BJ (cell line): ENCODE results near the gene HCAR3. TPM values are rescaled to one million over a fixed set of nuclear protein-coding genes. Genes with fewer than 3 reads are reported as not detected.
"Not testable (repeated sequence)": the region's sequence is repeated elsewhere in the genome, so short reads cannot be mapped to it uniquely, and the experiment has no call there.

Source experiments
- CTCF ChIA-PET: fragments of 350-600 bp; formaldehyde crosslinking; extraction: SDS; loops from one replicate; lab custom pipeline; 2021; ENCODE audit warnings: antibody characterized with exemption, inconsistent platforms; lab: Yijun Ruan, JAX
- POLR2A ChIA-PET: fragments of 300-600 bp; sonication (Branson Sonifier 250); formaldehyde crosslinking; extraction: SDS; loops from one replicate; lab custom pipeline; 2021; ENCODE audit warnings: antibody characterized with exemption; lab: Charles Lee
- DNase-seq: peaks from one replicate; pipeline ENCODE4 v3.0.0-alpha.2; 2011; ENCODE audit warnings: low read depth
- H3K27me3 ChIP-seq: 2 replicates; pipeline ENCODE4 v1.6.0; 2011; ENCODE audit warnings: low read length; ENCODE audit not compliant: control insufficient read depth, insufficient read depth
- H3K36me3 ChIP-seq: 2 replicates; pipeline ENCODE4 v1.5.1; 2011; ENCODE audit warnings: low read length; ENCODE audit not compliant: control insufficient read depth, insufficient read depth
- H3K4me3 ChIP-seq: 2 replicates; pipeline ENCODE4 v1.5.1; 2011; ENCODE audit warnings: low read depth, mild to moderate bottlenecking, control low read depth, low read length
- polyA plus RNA-seq: library from polyadenylated mRNA; depleted of rRNA; stranded (reverse); fragments of >200 nt; gene quantifications from 2 replicates; pipeline ENCODE4 v1.2.3, GENCODE V29; 2011
- TF ChIP-seq, protein P1 (sequence below): IDR thresholded peaks from 2 replicates; pipeline ENCODE4 v1.5.1; 2011; ENCODE audit warnings: low read depth, mild to moderate bottlenecking, control low read depth, inconsistent platforms, low read length, moderate library complexity; ENCODE audit not compliant: insufficient read depth

The HCAR3 gene
- polyA plus RNA-seq, 1 experiment = not detected

DNA sequence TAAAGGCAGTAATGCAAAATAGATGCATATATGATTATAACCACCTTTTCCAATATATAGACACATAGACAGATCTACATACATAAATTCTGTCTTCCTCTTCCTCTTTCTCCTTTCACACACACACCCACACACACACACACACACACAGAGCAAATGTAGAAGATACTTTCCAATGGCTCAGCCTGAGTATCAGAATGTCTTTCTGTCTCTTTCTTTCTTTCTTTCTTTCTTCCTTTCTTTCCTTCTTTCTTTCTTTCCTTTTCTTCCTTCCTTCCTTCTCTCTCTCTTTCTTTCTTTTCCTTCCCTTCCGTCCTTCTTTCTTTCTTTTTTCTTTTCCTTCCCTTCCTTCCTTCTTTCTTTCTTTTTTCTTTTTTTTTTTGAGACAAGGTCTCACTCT, 5.3 kb downstream of the HCAR3 start:
- H3K4me3 ChIP-seq, H3K36me3 ChIP-seq, DNase-seq, H3K27me3 ChIP-seq, CTCF ChIA-PET, POLR2A ChIA-PET: not testable (repeated sequence)

DNA sequence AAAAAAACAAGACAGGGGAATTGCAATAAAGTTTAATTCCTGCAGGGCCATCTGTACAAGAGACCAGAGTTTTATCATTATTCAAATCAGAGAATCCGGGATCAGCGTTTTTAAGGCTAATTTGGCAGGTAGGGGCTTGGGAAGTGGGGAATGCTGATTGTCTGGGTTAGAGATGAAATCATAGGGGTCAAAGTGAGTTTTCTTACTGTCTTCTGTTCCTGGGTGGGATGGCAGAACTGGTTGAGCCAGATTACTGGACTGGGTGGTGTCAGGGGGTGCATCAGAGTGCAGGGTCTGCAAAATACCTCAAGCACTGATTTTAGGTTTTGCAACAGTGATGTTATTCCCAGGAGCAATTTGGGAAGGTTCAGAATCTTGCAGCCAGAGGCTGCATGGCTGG, 6.3 kb downstream of the HCAR3 start:
- POLR2A ChIA-PET, CTCF ChIA-PET: not testable (repeated sequence)

DNA sequence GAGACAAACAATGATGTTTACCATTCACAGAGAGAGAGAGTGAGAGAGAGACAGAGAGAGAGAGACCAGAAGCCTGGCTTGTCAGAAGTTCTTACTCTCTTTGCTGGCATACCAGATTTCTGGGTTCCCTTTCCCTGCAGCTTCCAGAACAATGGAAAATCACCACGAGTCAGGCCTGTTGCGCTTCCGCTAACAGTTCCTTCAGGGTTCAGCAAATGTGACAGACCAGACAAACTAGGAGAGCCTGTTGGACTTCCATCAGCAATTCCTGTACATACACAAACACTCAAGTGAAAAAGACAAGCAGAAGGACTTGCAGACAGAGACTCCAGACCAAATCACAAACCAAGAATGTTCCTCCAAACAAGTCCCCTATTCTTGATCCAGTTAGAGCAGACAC, 7.3 kb downstream of the HCAR3 start:
- H3K36me3 ChIP-seq, DNase-seq, H3K27me3 ChIP-seq, H3K4me3 ChIP-seq, CTCF ChIA-PET, POLR2A ChIA-PET: not testable (repeated sequence)

More for the DNA sequence above, 6.3 kb downstream of the HCAR3 start:
- H3K4me3 ChIP-seq, H3K27me3 ChIP-seq, H3K36me3 ChIP-seq, DNase-seq: not testable (repeated sequence)

DNA sequence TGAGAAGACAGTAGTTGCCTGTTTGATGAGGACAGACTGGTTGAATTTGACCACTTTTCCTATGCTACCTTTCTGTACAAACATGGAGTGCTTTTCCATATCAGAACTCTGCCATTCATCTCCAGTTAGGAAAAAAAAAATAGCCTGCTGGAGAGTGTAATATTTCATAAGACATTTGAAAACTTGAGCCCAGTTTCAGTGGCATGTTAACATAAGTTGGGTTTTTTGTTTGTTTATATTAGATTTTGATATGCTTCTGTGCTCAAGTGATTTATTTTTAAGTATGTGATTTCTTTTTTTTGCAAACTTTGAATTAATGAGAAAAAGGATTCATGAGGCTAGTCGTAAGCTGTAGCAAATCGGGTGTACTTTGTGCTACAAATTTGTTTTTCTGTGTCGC, 12.8 kb downstream of the HCAR3 start:
- DNase-seq, POLR2A ChIA-PET: not testable (repeated sequence)

DNA sequence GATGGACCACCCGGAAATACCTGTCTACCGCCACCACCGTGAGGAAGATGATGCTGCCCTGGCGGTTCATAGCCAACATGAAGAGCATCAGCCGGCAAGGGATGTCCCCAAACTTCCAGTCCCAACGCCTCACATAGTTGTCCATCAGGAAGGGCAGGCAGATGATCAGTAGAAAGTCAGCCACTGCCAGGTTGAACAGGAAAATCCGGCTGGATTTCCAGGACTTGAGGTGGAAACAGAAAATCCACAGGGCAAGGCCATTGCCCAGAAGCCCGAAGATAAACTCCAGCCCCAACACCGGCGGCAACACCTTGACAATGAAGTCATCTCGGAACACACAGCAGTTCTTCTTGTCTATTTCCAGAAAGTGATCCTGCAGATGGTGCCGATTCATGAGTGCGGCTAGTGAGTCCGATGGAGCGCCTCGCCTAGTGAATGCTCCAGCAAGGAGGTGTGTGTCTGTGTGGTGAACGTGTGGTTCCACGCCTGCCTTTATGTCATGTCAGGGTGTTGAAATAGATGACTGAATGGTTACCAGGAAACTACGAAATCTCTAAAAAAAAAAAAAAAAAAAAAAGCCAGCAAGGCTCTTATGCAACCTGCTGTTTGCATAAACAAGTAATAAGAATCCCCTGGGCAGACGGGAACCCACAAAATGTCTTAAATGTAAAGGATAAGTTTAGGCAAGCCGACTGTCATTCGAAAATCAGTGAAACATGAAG, 13.6 kb downstream of the HCAR3 start, which contains the start of gene HCAR2:
HCAR2 (minus strand) TSS at position 468 of the 722 bp plus-strand sequence; CDS start at position 394, 74 bp downstream.
- CTCF ChIA-PET = not testable (repeated sequence)

More for the DNA sequence above, 12.8 kb downstream of the HCAR3 start:
- CTCF ChIA-PET, H3K36me3 ChIP-seq, H3K4me3 ChIP-seq, H3K27me3 ChIP-seq: not testable (repeated sequence)

DNA sequence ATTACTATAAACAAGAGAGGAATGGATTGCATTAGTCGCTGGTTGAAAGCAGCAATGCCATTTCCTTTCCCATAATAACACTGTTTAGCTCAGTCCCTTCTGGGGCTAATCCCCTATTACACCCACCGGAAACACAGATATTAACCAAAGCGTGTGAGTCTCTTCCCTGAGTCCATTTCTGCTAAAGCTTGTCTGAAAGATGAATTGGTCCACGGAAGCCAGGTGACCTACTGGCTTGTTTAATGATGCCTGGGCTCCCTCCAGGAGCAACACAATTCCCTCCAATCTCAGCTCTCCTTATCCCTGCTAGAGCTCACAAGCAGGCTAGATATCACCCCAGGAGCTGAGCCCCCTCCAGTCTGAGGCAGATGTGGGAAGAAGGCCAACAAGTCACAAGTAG, 15.1 kb downstream of the HCAR3 start:
- CTCF ChIA-PET, DNase-seq, POLR2A ChIA-PET: not testable (repeated sequence)

More for the DNA sequence above, 13.6 kb downstream of the HCAR3 start, which contains the start of gene HCAR2:
- DNase-seq, H3K4me3 ChIP-seq, H3K36me3 ChIP-seq, H3K27me3 ChIP-seq, POLR2A ChIA-PET: not testable (repeated sequence)

DNA sequence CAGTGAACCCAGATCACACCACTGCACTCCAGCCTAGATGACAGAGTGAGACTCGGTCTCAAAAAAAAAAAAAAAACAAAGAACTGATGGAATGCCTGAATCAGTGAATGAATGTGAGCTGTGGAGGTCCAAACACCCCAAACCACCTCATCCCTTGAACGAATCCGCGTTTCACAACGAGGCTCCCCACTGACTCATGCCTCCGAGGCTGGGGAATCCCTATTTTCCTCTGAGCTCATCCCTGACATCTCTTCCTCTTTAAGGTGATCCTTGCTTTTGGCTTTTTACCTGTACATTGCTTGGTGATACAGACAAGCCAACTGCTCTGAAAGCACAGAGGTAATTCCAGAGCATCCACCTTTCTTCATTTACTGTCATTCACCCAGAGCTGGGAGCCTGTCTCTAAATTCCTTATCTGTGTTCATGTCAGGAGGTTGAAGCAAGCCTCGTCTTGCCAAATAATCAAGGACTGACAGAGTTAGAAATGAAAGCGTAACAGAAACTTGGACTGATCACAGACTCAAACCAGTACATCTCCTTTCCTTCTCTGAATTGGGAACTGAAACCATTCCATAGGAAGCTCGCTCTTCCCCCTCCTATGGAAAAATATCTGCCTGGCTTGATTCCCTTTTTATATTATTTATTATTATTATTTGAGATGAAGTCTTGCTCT, 16.4 kb downstream of the HCAR3 start:
- H3K4me3 ChIP-seq, DNase-seq, H3K27me3 ChIP-seq, H3K36me3 ChIP-seq, POLR2A ChIA-PET, CTCF ChIA-PET: not testable (repeated sequence)

More for the DNA sequence above, 15.1 kb downstream of the HCAR3 start:
- not testable (repeated sequence) for H3K36me3 ChIP-seq, H3K4me3 ChIP-seq, H3K27me3 ChIP-seq

DNA sequence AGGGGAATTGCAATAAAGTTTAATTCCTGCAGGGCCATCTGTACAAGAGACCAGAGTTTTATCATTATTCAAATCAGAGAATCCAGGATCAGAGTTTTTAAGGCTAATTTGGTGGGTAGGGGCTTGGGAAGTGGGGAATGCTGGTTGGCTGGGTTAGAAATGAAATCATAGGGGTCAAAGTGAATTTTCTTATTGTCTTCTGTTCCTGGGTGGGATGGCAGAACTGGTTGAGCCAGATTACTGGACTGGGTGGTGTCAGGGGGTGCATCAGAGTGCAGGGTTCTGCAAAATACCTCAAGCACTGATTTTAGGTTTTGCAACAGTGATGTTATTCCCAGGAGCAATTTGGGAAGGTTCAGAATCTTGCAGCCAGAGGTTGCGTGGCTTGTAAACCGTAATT, 19.7 kb downstream of the HCAR3 start:
- H3K4me3 ChIP-seq, H3K27me3 ChIP-seq, H3K36me3 ChIP-seq, DNase-seq, CTCF ChIA-PET, POLR2A ChIA-PET: not testable (repeated sequence)

DNA sequence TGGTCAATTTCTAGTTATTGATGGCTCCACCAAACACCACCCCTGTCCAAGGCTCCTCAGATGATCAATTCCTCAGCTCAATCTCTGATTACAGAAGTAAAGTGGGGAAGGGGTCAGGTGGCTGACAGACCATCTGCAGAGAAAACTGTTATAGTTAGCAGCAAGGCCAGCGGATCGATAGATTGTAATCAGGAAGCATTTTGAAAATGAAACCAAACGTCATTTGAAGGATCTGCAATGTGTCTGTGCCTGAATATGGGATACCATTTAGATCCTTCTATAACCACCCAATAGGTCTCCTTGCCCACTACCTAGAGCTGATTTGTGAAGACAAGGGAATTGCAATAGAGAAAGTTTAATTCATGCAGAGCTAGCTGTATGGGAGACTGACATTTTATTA, 25.0 kb downstream of the HCAR3 start:
- Histone ChIP-seq H3K27me3 (no peaks in the 10 kb centered on the region), H3K36me3 (no peaks in the 10 kb centered on the region), H3K4me3 (no peak overlapping the region)
- CTCF ChIA-PET = no interaction called here
- TF ChIP-seq, protein P1, sequence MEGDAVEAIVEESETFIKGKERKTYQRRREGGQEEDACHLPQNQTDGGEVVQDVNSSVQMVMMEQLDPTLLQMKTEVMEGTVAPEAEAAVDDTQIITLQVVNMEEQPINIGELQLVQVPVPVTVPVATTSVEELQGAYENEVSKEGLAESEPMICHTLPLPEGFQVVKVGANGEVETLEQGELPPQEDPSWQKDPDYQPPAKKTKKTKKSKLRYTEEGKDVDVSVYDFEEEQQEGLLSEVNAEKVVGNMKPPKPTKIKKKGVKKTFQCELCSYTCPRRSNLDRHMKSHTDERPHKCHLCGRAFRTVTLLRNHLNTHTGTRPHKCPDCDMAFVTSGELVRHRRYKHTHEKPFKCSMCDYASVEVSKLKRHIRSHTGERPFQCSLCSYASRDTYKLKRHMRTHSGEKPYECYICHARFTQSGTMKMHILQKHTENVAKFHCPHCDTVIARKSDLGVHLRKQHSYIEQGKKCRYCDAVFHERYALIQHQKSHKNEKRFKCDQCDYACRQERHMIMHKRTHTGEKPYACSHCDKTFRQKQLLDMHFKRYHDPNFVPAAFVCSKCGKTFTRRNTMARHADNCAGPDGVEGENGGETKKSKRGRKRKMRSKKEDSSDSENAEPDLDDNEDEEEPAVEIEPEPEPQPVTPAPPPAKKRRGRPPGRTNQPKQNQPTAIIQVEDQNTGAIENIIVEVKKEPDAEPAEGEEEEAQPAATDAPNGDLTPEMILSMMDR = no peak
- POLR2A ChIA-PET = no interaction called here
- DNase-seq = no peak
